HG03521 (cell line): ENCODE data around the gene SMIM7.
"Not testable (repeated sequence)": the region's sequence is repeated elsewhere in the genome, so short reads cannot be mapped to it uniquely, and the experiment has no call there.

Source experiments
- ATAC-seq: cut with Tn5 transposase; IDR thresholded peaks from one replicate; pipeline ENCODE4 v1.9.1; 2021; ENCODE audit warnings: mild to moderate bottlenecking, moderate library complexity; ENCODE audit not compliant: unreplicated experiment

SMIM7 gene

DNA sequence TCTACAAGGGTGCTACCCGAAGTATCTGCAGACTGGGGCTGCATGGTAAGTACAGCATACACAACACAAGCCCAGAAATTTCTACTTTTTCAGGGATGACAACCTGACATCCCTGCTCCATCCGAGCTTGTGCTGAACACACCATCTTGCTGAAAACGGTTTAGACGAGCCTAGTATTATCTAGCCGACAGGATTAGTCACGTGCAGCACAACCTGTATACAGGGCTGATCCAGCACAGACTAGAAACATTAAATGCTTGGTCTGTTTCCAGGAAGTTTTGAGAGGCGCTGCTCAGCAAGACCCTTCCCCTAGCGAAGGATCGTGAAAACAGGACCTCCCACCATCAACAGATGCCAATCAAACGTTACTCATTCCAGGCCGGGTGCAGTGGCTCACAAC is 4.2 kb downstream of the SMIM7 start:
- no peak for ATAC-seq

DNA sequence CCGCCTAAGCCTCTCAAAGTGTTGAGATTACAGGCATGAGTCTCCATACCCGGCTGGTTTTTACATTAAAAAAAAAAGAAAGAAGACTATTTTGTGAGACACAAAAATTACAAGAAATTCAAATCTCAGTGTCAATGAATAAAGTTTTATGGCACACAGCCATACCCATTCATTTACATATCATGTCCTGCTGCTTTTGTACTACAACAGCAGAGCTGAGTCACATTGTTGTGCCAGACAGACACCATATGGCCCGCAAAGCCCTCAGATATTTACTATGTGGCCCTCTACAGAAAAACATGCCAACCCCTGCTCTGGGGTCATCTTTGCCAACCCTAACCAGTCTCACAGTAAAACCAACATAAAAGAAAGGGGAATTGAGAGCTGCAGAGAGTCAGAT is 5.3 kb downstream of the SMIM7 start:
- no peak for ATAC-seq

- no peak for ATAC-seq
Observed at GRCh38 chr19:16654140-16654539, 5.8 kb downstream of the SMIM7 start.

DNA sequence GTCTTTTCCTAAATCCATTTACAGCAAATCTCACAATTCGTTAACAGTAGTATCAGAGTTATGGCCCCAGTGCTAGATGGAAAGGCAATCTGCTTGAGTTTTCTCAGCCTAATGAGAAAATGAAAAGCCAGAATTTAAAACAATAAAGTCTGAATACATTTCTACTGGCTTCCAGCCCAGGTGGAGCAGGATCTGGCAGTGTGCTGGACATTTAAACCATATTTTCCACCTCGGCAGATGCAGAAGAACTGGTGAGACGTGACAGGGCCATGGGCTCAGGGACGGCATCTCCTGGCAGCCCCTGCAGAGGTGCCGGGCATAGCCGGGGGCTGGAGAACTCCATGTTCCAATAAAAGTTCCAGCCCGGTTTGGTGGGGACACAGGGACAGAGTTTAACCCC is 7.1 kb downstream of the SMIM7 start:
- no peak for ATAC-seq

GRCh38 chr19:16651421-16652188 is 8.3 kb downstream of the SMIM7 start:
- not testable (repeated sequence) for ATAC-seq

- ATAC-seq: no peak
Observed at GRCh38 chr19:16650821-16651220, 9.1 kb downstream of the SMIM7 start.

DNA sequence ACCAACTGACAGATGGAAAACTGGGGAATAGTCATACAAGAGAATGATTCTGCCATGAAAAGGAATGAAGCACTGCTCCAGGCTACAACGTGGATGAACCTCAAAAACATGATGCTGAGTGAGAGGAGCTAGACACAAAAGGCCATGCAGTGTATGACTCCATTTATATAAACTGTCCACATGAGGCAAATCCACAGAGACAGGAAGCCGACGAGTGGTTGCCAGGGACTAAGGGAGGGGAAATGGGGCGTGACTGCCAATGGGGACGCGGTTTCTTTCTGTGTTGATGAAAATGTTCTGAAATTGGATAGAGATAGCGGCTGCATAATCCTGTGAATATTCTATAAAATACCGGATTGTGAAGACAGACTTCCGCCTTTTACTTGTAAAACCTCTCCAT is 10.2 kb downstream of the SMIM7 start:
- ATAC-seq: no peak

- ATAC-seq: no peak
Observed at GRCh38 chr19:16645140-16645539, 14.8 kb downstream of the SMIM7 start.

GRCh38 chr19:16641695-16642094 is 18.2 kb downstream of the SMIM7 start:
- ATAC-seq: no peak

GRCh38 chr19:16640951-16641350 is 19.0 kb downstream of the SMIM7 start:
- ATAC-seq: no peak

GRCh38 chr19:16638666-16639065 is 21.3 kb downstream of the SMIM7 start:
- no peak for ATAC-seq

DNA sequence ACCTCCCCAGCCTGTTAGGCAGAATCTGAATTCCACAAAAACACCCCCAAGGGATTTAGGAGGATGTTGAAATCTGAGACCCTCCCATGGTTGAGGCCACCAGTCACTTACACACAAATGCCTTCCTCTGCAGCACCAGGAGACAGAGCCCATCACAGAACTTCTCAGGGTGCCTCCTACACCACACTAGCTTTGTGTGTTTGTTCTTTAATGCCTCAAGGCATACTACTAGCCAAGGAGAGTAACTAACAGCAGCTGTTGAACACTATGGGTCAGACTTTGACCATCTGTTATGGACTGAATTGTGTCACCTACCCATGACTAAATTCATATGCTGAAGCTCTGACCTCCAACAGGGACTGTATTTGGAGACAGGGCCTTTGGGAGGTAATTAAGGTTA is 22.4 kb downstream of the SMIM7 start:
- ATAC-seq: no peak

DNA sequence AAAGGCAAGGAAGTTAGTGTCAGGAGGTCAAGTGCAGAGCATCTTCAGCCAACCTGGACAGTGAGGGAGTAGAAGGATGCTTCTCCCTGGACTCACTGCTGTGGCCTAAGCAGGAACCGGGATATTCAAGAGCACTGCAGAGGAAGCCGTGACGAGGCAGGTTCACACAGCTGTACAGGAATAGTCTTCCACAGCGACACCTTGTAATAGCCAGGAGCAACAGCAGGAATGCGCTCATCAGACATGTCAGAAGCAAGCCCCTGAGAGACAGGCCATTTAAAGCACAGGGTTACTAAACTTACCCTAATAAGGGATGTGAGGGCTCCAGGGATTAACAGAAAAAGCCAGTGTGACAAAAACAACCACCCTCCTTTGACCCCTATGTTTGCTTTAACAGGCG is 28.5 kb downstream of the SMIM7 start:
- ATAC-seq: no peak

- ATAC-seq: no peak
Observed at GRCh38 chr19:16628984-16629691, 30.8 kb downstream of the SMIM7 start.

GRCh38 chr19:16628183-16628983 is 31.6 kb downstream of the SMIM7 start, which contains the start of gene MED26:
TSS of gene MED26 (minus strand) at chr19:16628204. CDS start at chr19:16627943, 261 bp downstream.
- peak; percentile 90 for ATAC-seq

DNA sequence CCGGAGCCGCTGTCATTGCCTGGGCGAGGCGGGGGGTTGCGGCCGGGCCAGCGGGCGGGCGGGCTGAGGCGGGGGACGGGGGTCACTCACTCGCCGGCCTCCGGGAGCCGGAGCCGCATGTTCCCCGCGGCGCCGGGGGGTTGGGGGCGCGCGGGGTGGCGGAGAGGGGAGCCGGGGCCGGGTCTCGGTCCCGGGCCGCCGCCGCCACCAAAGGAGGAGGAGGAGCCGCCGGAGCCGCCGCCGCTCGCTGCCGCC is 32.1 kb downstream of the SMIM7 start:
- no peak for ATAC-seq

GRCh38 chr19:16627193-16627927 is 32.6 kb downstream of the SMIM7 start:
- ATAC-seq: peak; percentile 3

- ATAC-seq: no peak
Observed at GRCh38 chr19:16626796-16627192, 33.1 kb downstream of the SMIM7 start.

GRCh38 chr19:16625163-16625958 is 34.6 kb downstream of the SMIM7 start:
- ATAC-seq: no peak

DNA sequence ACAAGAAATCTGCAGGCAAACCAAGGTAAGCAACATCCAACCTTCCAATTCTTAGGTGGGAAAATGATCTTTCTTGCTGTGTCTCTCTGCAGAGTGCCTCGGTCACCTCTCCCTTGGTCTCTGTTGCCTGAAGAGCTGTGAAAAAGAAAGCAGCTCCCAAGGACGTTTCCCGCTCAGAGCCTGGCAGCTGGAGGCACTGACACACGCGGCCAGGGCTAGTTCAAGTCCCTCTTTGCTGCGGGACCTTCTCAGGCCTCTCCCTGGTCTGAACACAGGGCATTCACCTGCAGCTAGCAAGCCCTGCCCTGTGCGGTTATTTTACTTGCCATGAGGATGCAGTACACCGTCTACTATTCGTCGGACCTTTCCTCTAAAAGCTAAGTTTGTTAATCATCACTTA is 35.7 kb downstream of the SMIM7 start:
- ATAC-seq: no peak
